Measurements from ENCODE around the gene ASXL2.

Gene ASXL2

GRCh38 chr2:25685741-25686140 lies 192.5 kb downstream of the ASXL2 start:
- TF ChIP-seq CTCF (conservative IDR thresholded peaks at IDR 0.05; ENCODE audit: low read depth, low read length), result no peak
- DNase-seq (ENCODE audit: low read depth), result no peak
- H3K4me3 ChIP-seq (ENCODE audit: low read length), result no peak overlapping the region

DNA sequence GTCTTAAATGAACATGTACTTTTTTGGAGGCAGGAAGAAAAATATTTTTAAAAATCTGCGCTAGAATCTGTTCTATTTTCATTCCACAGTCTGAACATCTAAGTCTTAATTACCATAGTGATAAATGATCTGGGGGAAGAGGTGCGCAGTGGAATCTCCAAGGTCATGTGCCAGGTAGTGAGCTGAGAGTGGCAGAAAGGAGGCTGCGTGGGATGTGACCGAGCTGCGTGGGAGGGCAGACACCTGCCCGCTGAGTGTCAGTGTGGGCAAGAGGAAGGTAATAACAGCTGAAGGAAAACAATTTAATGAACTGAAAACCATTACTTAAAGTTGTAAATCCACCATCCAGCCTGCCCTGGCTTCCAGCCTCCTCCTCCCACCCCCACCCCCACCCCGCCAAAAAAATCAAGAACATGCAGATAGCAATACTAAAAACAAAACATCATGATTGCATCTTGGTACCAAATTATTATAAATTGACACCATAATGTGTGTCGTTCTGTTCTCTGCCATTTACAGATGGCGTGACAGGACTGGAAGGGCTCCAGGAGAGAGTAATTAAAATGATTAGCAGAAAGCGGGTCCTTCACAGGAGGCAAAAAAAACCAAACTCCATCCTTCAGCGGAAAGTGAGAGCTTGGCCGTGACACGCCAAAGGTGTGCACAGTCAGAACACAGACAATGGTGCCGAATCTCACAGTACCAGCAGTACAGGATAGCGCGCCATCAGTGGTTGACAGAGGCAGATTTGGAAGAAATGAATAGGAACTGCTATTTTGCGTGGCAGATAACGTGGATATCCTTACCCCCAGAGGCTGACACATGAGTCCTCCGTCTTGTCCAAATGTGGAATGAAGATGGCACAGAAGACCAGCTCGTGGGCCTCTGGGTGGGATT lies 193.5 kb downstream of the ASXL2 start:
- H3K4me3 ChIP-seq (ENCODE audit: low read length), result no peak overlapping the region
- no peak for DNase-seq (ENCODE audit: low read depth)
- TF ChIP-seq CTCF (conservative IDR thresholded peaks at IDR 0.05; ENCODE audit: low read depth, low read length), result no peak

All from retinal pigment epithelial cell (primary cell).